Stimulated activated effector memory CD8-positive, alpha-beta T cell treated with anti-CD3 and anti-CD28 coated beads, Interleukin-12 subunit alpha, Interleukin-12 subunit beta, amount 100 ng/mL, for 72 hours (primary cell): Measurements from ENCODE around the gene TBC1D30.
"Not testable (repeated sequence)": the region's sequence is repeated elsewhere in the genome, so short reads cannot be mapped to it uniquely, and the experiment has no call there.

Experiments
- ATAC-seq: fragments of 150-1000 bp; cut with Tn5 transposase; 2 replicates; pipeline ENCODE4 v1.10.0; 2021
- DNase-seq, 2 donors: peaks; one replicate each; pipeline ENCODE4 v3.0.0; 2021 to 2022; ENCODE audit warnings: low spot score in 2 of 2
- H3K27ac Mint-ChIP-seq: one replicate; pipeline ENCODE4 v1.8.0; 2022; ENCODE audit warnings: mild to moderate bottlenecking, mixed read lengths
- H3K36me3 Mint-ChIP-seq: one replicate; pipeline ENCODE4 v1.8.0; 2022; ENCODE audit warnings: mild to moderate bottlenecking, mixed read lengths
- H3K4me1 Mint-ChIP-seq: one replicate; pipeline ENCODE4 v1.8.0; 2022; ENCODE audit warnings: mixed read lengths
- H3K4me3 Mint-ChIP-seq: one replicate; pipeline ENCODE4 v1.8.0; 2022; ENCODE audit warnings: mild to moderate bottlenecking, mixed read lengths
- H3K9me3 Mint-ChIP-seq: one replicate; pipeline ENCODE4 v1.8.0; 2022; ENCODE audit warnings: mixed read lengths

Gene TBC1D30

DNA sequence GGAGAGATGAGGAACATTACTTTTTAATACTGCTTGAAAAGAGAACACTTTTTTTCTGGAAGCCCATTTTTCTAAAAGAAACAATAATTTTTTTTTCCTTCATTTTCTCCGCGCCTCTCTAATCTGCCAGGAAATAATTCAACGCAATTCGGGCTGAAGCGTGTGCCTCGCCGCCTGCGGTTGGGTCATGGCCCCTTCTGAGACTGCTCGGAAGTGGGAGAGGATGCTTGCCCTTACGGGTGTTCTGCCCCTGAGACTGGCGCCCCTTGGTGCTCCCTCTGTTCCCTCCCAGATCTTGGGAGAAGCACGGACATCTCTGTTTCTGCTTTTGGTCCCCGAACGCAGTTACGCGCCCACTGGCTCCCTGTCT is 332 bp upstream of the TBC1D30 start:
- ATAC-seq = peak; percentile 38
- DNase-seq = peak in 1 of 2 donors; percentile 49
- Mint-ChIP-seq H3K9me3 (no peaks in the 10 kb centered on the region), H3K27ac (no peak overlapping the region), H3K4me1 (peaks cover 21% of the 10 kb centered on the region), H3K4me3 (peak overlapping the region; percentile 74), H3K36me3 (no peaks in the 10 kb centered on the region)

DNA sequence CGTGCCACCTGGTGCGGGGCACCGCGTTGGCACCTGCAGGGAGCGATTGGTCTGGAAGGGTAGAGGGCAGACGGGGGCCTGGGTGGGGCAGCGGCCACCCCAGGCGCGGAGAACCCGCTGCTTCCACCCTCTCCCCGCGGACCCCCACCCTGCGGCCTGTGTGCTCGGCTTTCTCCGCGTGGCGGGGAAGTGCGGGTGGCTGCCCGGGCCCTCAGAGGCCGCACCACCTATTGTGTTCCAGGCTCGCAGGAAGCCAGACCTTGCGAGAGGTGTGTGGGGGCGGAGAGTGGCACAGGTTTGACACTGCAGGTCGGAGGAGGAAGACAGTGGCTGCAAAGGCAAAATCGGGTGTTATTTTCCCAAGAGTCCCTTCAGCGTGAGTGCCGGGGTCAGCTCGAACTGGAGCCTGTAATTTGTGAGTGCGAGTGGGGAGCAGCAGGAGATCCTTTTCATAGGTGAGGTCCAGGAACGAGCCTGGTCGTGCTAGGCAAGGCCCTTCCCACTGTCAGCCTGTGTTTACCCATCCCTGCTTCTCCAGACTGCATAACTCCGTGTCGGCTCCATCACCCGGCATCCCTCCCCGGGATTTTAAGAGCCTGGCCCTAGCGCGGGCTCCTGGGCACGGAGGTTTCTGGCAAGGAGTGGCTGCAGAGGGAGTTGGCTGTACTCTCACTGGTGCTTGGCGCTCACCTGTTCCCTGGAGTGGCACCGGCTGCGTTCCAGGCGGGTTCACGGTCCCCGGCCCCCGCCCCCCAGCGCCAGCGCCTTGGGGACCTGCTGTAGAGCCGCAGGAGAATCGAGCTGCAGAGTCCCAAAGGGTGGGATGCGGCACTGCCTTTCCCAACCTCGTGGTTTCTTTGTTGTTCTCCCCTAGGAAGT is 935 bp downstream of the TBC1D30 start:
- peak overlapping the region; percentile 74 for H3K4me3 Mint-ChIP-seq
- no peaks in the 10 kb centered on the region for H3K9me3 Mint-ChIP-seq
- ATAC-seq = peak; percentile 29
- no peak overlapping the region for H3K27ac Mint-ChIP-seq
- H3K4me1 Mint-ChIP-seq = peaks cover 21% of the 10 kb centered on the region
- H3K36me3 Mint-ChIP-seq = no peaks in the 10 kb centered on the region
- DNase-seq = peak in 1 of 2 donors; percentile 49

DNA sequence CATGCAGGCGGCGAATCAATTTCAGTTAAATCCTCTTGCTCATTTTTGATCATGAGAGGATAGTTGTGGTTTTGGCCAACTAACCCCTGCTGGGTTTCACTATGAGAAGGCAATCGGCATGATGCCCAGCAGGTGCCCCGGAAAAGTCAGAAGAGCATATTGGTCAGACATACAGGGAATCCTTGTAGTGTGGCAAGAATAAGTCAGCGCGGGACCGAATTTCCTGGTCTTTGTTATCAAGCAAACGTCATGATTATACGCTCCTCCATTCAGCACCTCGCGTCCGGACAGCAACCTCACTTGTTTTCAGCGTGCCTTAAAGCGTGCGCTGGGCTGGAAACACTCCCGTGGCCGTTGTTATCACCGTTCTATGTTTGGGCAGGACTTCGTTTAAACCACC is 1.8 kb downstream of the TBC1D30 start:
- peak; percentile 9 to 58 for DNase-seq
- H3K36me3 Mint-ChIP-seq = no peaks in the 10 kb centered on the region
- H3K4me3 Mint-ChIP-seq = peak overlapping the region; percentile 74
- ATAC-seq = peak; percentile 45
- no peaks in the 10 kb centered on the region for H3K9me3 Mint-ChIP-seq
- H3K27ac Mint-ChIP-seq = no peak overlapping the region
- peaks cover 21% of the 10 kb centered on the region for H3K4me1 Mint-ChIP-seq

DNA sequence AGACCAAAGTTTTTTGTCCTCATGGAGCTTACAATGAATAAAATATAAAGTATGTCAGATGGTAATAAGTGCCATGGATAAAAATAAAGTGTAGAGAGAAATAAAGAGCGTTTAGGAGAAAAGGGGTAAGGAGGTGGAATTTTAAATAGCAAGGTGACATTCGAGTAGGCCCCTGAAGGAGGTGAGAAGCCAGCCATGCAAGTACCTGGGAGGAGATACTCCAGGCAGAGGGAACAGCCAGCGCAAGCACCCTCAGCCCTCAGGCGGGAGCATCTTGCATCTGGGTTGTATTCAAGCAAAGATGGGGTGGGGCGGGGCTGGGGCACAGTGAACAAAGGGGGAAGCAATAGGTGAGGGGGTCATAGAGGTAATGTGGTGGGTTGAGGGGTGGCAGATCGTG is 4.3 kb downstream of the TBC1D30 start:
- DNase-seq (no peak), ATAC-seq (no peak)
- no peak overlapping the region for H3K27ac Mint-ChIP-seq
- H3K4me1 Mint-ChIP-seq = peaks cover 21% of the 10 kb centered on the region
- H3K9me3 Mint-ChIP-seq = no peaks in the 10 kb centered on the region
- H3K4me3 Mint-ChIP-seq = no peak overlapping the region
- H3K36me3 Mint-ChIP-seq = no peaks in the 10 kb centered on the region

DNA sequence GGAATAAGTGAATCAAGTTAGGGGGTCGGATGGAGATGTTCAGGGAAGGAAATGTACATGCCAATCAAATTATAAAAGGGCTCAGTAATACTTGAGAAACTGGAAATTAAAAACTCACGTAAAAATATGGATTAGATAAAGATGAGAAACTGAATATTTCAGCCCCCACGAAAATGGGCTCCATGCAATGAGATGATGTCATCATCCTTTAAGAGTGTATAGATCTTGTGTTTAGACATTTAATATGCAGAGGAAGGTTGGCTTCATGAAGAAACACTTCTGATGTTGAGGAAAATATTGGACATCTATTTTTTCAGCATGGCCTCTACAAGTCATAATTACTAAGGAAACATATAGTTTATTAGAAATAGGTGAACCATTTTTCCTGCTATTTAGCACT is 9.5 kb downstream of the TBC1D30 start:
- no peak for DNase-seq
- Mint-ChIP-seq H3K27ac (no peak overlapping the region), H3K36me3 (no peaks in the 10 kb centered on the region), H3K4me3 (no peak overlapping the region), H3K9me3 (no peaks in the 10 kb centered on the region), H3K4me1 (no peaks in the 10 kb centered on the region)
- ATAC-seq = no peak

DNA sequence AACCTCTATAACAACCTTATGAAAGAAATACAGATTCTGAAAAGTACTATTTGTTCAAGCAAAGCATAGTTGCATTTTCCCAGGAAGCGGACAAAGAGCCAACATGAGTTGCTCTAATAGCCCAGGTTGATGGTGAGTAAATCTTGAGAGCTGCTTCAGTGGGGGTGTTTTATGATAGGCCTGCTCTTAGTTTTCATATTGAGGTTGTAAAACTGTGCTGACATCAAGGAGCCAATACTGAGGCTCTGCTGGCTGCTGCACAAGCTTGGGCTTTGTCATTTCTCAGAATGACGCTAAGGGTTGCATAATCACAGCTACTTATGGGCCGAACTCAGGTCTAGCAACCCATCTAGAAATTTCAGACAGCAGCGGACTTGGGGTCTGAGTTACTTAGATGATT is 11.5 kb downstream of the TBC1D30 start:
- Mint-ChIP-seq H3K27ac (no peak overlapping the region), H3K9me3 (no peaks in the 10 kb centered on the region), H3K4me3 (no peak overlapping the region), H3K36me3 (no peaks in the 10 kb centered on the region), H3K4me1 (no peaks in the 10 kb centered on the region)
- no peak for DNase-seq
- no peak for ATAC-seq

DNA sequence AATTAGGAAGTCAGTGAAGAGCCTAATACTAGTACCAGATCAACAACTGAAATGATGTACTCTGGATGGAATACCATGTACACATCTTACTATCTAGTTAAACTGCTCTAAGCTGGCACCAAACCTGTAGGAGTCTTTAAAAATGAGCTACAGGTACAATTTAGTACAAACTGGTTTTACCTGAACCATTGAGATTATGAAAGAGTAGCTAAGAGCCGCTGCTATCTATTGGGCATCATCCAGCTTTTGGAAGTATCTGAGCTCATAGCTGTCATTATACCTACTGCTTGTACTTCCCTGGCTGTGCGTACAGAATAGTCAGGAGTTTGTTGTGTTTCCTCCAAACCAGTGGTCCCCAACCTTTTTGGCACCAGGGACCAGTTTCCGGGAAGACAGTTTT is 12.4 kb downstream of the TBC1D30 start:
- DNase-seq (no peak), ATAC-seq (no peak)
- Mint-ChIP-seq H3K4me3 (no peak overlapping the region), H3K9me3 (no peaks in the 10 kb centered on the region), H3K36me3 (no peaks in the 10 kb centered on the region), H3K4me1 (no peaks in the 10 kb centered on the region), H3K27ac (no peak overlapping the region)

DNA sequence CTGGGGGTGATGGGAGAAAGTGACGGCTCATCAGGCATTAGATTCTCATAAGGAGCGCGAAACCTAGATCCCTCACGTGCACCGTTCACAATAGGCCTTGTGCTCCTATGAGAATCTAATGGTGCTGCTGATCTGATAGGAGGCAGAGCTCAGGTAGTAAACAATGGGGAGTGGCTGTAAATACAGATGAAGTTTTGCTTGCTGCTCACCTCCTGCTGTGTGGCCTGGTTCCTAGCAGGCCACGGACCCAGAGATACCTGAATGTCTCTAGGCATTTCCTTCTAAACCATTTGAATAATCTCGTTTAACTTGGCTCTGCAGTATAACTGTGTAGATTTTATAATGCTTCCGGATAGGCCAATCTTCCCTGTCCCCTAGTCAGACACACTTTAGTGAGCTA is 13.0 kb downstream of the TBC1D30 start:
- H3K36me3 Mint-ChIP-seq = no peaks in the 10 kb centered on the region
- no peak overlapping the region for H3K27ac Mint-ChIP-seq
- H3K9me3 Mint-ChIP-seq = no peaks in the 10 kb centered on the region
- no peaks in the 10 kb centered on the region for H3K4me1 Mint-ChIP-seq
- no peak for ATAC-seq
- no peak overlapping the region for H3K4me3 Mint-ChIP-seq
- no peak for DNase-seq

DNA sequence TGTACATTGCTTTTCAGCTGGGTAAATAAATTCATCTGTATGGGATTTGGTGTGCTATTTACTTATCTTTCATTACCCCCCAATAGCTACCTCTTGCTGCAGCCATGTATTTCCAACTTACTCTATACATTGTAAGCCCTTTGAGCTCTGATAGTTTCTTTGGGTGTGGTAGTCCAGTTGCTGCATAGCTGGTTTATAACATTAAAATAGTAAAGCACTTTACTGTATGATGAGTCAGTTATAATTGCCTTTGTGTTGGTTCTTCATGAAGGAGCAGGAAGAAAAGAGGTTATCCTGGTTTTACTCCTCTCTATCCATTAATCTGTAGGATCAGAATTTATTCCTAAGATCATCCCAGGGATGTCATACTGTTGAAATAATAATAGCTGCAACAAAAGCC is 15.7 kb downstream of the TBC1D30 start:
- H3K27ac Mint-ChIP-seq = no peak overlapping the region
- H3K9me3 Mint-ChIP-seq = no peaks in the 10 kb centered on the region
- no peak for ATAC-seq
- no peak for DNase-seq
- H3K36me3 Mint-ChIP-seq = no peaks in the 10 kb centered on the region
- no peak overlapping the region for H3K4me3 Mint-ChIP-seq
- H3K4me1 Mint-ChIP-seq = no peaks in the 10 kb centered on the region

DNA sequence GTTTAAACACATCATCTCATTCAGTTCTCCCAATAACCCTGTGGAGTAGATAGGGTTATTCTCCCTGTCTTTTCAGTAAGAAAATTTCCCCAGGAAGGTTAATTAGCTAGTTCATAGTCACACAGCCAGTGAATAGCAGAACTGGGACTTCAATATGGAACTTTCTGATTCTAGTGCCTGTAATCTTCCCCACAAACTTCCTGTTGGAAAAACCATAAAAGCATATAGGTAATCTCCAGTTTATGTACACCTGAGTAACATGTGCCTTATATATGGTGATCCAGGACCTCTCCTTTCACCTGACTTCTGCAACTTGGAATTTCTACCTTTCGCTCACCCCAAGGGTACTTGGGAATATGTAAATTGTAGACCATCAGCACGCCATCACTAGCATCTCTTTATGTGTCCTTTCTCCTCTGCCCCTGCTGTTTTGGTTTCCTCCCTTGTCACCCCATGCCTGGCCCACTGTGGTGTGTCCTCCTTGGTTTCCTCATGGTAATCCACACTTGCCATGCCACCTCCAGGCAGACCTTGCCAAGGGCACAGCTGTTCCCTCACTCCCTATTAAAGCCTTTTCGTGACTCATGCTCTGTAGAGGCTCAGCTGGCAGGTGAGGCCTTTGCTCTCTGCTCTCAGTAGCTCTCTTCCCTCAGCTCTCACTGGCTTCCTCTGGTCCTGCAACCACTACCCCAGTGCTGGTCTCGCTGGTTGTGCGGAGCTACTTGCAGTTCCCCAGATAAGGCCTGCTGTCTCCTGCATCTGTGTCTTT is 16.7 kb downstream of the TBC1D30 start:
- Mint-ChIP-seq H3K4me3 (no peak overlapping the region), H3K4me1 (no peaks in the 10 kb centered on the region), H3K9me3 (no peaks in the 10 kb centered on the region), H3K27ac (no peak overlapping the region), H3K36me3 (no peaks in the 10 kb centered on the region)
- DNase-seq (no peak), ATAC-seq (no peak)

DNA sequence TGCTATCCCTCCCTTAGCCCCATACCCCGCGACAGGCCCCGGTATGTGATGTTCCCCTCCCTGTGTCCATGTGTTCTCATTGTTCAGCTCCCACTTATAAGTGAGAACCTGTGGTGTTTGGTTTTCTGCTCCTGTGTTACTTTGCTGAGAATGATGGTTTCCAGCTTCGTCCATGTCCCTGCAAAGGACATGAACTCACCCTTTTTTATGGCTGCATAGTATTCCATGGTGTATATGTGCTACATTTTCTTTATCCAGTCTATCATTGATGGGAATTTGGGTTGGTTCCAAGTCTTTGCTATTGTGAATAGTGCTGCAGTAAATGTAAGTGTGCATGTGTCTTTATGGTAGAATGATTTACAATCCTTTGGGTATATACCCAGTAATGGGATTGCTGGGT is 24.0 kb downstream of the TBC1D30 start:
- not testable (repeated sequence) for H3K4me1 Mint-ChIP-seq, DNase-seq, H3K4me3 Mint-ChIP-seq, H3K36me3 Mint-ChIP-seq, H3K27ac Mint-ChIP-seq, ATAC-seq, H3K9me3 Mint-ChIP-seq

DNA sequence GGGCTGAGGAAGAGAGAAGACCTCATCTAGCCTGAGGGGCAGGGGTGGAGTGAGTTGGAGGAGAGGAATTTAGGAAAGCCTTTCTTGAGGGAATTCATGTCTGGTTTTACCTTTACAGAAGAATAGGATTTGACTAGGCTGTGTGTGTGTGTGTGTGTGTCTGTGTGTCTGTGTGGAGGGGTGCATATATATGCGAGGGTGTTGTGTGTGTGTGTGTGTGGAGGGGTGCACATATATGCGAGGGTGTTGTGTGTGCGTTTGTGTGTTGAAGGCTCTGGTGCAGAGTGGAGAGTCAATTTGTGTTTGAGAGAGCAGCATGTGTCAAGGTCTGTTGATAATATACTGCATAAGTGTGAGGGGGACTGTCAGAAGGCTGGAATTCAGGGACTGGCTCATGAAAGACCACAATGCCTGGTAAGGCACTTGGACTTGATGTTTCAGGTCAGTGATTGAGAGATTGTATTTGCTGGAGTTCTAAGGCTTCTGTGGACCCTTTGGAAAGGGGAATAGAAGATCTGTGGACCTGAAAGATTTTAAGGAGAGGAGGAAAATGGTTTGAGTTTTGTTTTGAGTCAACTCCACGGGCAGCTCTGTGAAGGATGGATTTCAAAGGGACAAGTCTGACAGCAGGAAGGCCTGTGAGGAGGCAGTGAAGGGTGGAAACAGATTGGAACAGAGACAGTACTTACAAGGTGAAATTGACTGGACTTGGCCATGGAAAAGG is 34.6 kb downstream of the TBC1D30 start:
- no peaks in the 10 kb centered on the region for H3K36me3 Mint-ChIP-seq
- peaks cover 5% of the 10 kb centered on the region for H3K4me1 Mint-ChIP-seq
- H3K27ac Mint-ChIP-seq = no peak overlapping the region
- H3K9me3 Mint-ChIP-seq = no peaks in the 10 kb centered on the region
- H3K4me3 Mint-ChIP-seq = no peak overlapping the region
- ATAC-seq = peak; percentile 13
- DNase-seq = no peak

DNA sequence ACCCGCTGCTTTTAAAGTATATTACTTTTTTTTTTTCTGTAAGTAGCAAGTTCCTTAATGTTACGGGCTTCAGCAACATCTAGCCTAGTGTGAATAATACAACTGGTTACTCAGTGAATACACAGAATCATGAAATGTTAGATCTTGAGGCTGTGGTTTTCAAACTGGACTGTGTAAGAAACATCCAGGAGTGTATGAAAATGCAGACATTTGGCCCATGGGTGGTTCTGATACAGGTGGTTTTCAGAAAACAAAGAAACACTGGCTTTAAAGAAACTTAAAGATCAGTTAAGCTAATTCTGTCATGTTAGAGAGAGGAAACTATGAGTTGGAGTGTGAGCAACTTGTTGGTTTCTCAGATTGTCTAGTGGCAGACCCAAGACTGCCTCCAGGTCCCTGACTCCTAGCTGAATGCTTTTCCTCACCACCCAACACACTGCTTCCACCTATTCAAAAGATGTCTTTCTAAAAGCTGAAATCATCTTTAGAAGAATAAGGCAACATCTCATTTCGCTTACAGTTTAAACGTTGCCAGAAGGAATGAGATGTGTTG is 36.1 kb downstream of the TBC1D30 start:
- Mint-ChIP-seq H3K27ac (no peak overlapping the region), H3K4me1 (peaks cover 5% of the 10 kb centered on the region), H3K9me3 (no peaks in the 10 kb centered on the region), H3K36me3 (no peaks in the 10 kb centered on the region), H3K4me3 (no peak overlapping the region)
- ATAC-seq = no peak
- DNase-seq = no peak

DNA sequence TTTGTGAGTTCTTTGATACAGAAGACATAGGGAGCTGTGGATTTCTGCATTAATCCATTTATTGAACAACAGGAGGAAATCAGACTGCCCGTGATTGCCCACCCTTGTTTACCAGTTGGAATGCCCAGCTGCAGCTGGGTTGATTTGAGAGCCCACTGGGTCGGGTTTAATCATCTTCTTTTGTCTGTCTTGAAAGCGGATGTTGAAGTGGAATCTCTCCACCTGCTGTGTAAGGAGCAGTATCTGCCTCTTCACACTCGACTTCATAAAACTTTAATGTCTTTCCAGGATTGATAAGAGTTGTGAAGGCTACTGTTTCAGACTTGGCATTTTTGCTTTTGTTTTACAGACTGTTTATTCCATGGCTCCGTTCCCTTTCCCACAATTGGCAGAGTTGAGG is 39.9 kb downstream of the TBC1D30 start:
- H3K4me3 Mint-ChIP-seq = no peak overlapping the region
- H3K36me3 Mint-ChIP-seq = no peaks in the 10 kb centered on the region
- peaks cover under 1% of the 10 kb centered on the region for H3K4me1 Mint-ChIP-seq
- DNase-seq (no peak), ATAC-seq (no peak)
- H3K27ac Mint-ChIP-seq = no peak overlapping the region
- no peaks in the 10 kb centered on the region for H3K9me3 Mint-ChIP-seq

DNA sequence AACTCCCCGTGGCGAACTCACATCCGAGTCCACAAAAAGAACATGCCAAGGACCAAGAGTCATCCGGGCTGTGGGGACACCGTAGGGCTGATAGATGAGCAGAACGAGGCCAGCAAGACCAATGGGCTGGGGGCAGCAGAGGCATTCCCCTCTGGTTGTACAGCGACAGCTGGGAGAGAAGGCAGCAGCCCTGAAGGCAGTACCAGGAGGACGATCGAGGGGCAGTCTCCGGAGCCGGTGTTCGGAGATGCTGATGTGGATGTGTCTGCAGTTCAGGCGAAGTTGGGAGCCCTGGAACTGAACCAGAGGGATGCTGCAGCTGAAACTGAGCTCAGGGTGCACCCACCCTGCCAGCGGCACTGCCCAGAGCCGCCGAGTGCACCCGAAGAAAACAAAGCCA is 50.7 kb downstream of the TBC1D30 start:
- H3K36me3 Mint-ChIP-seq = no peaks in the 10 kb centered on the region
- peaks cover 10% of the 10 kb centered on the region for H3K4me1 Mint-ChIP-seq
- no peaks in the 10 kb centered on the region for H3K9me3 Mint-ChIP-seq
- H3K4me3 Mint-ChIP-seq = no peak overlapping the region
- no peak overlapping the region for H3K27ac Mint-ChIP-seq
- ATAC-seq (no peak), DNase-seq (no peak)
